ENCODE measurements around the gene RCHY1. TPM values are rescaled to one million over a fixed set of nuclear protein-coding genes. Genes with fewer than 3 reads are reported as not detected.

RCHY1 gene
- total and polyA plus RNA-seq, 2 experiments from 2014 or later, result 16.9 to 23.6 TPM

- Histone ChIP-seq H3K27me3 (replicated peaks; ENCODE audit: insufficient read depth) (no peaks in the 10 kb centered on the region), H3K9ac (0 out of 2 replicates have a peak overlapping the region, but pooled peaks have one; percentile 36), H4K20me1 (ENCODE audit: insufficient read depth) (peaks cover 7% of the 10 kb centered on the region), H3K4me2 (ENCODE audit: unreplicated experiment) (peak overlapping the region; percentile 34), H3F3A (ENCODE audit: insufficient read depth) (peaks cover 22% of the 10 kb centered on the region), H2AFZ (no peak overlapping the region), H3K27ac (peak overlapping the region; percentile 43), H3K9me3 (ENCODE audit: low read depth) (no peaks in the 10 kb centered on the region), H3K9me2 (ENCODE audit: insufficient read depth) (no peaks in the 10 kb centered on the region), H3K4me1 (ENCODE audit: insufficient read depth) (peaks cover 18% of the 10 kb centered on the region), H3K79me2 (ENCODE audit: insufficient read depth) (peaks cover 56% of the 10 kb centered on the region), H3K4me3 (peak overlapping the region; percentile 33; the same call in 1 of the 2 replicates), H3K36me3 (ENCODE audit: low read depth) (peaks cover 42% of the 10 kb centered on the region)
- peak; percentile 78 for DNase-seq
- 3 to 5% methylated on average over 1 of the region's 1 CpG for WGBS, 2 experiments (ENCODE audit: low coverage in 1 of 2, low lambda C conversion rate in 2 of 2, missing lambda C conversion rate in 2 of 2)
- in situ Hi-C loops (cut with MboI), result no loop called here
- TF ChIP-seq EZH2 (IDR thresholded peaks at IDR 0.05; ENCODE audit: insufficient read depth, poor library complexity, severe bottlenecking) (no peak), EZH2phosphoT487 (IDR thresholded peaks at IDR 0.05; ENCODE audit: insufficient read depth, low read depth) (no peak)
These were observed 19.6 kb downstream of the RCHY1 start for GRCh38 chr4:75494563-75494962.

- TF ChIP-seq EZH2 (IDR thresholded peaks at IDR 0.05; ENCODE audit: insufficient read depth, poor library complexity, severe bottlenecking), result no peak
- TF ChIP-seq EZH2phosphoT487 (IDR thresholded peaks at IDR 0.05; ENCODE audit: insufficient read depth, low read depth), result no peak
- Histone ChIP-seq H3K79me2 (ENCODE audit: insufficient read depth) (peaks cover 16% of the 10 kb centered on the region; the same call in 1 of the 2 replicates), H3K4me1 (ENCODE audit: insufficient read depth) (peaks cover 7% of the 10 kb centered on the region; the same call in 1 of the 2 replicates), H3K9me2 (ENCODE audit: insufficient read depth) (no peaks in the 10 kb centered on the region), H3K36me3 (ENCODE audit: low read depth) (peaks cover 40% of the 10 kb centered on the region), H3F3A (ENCODE audit: insufficient read depth) (0 out of 2 replicates have a peak, but pooled peaks cover 1% of the 10 kb centered on the region), H3K27me3 (replicated peaks; ENCODE audit: insufficient read depth) (no peaks in the 10 kb centered on the region), H3K4me3 (no peak overlapping the region), H4K20me1 (ENCODE audit: insufficient read depth) (no peaks in the 10 kb centered on the region), H3K4me2 (ENCODE audit: unreplicated experiment) (no peak overlapping the region), H2AFZ (no peak overlapping the region), H3K9me3 (ENCODE audit: low read depth) (no peaks in the 10 kb centered on the region), H3K27ac (no peak overlapping the region), H3K9ac (no peak overlapping the region)
- DNase-seq, result peak; percentile 51
- in situ Hi-C loops (cut with MboI), result no loop called here
- WGBS, 2 experiments (ENCODE audit: low coverage in 1 of 2, low lambda C conversion rate in 2 of 2, missing lambda C conversion rate in 2 of 2), result 95 to 96% methylated on average over 2 of the region's 2 CpGs
These were observed 24.0 kb downstream of the RCHY1 start for GRCh38 chr4:75490155-75490554.

GRCh38 chr4:75484190-75484589 is 30.0 kb downstream of the RCHY1 start:
- in situ Hi-C loops (cut with MboI), result no loop called here
- 75% methylated on average over 4 of the region's 4 CpGs for WGBS, 2 experiments (ENCODE audit: low coverage in 1 of 2, low lambda C conversion rate in 2 of 2, missing lambda C conversion rate in 2 of 2)
- Histone ChIP-seq H3K79me2 (ENCODE audit: insufficient read depth) (no peaks in the 10 kb centered on the region), H3K4me2 (ENCODE audit: unreplicated experiment) (no peak overlapping the region), H3K9me3 (ENCODE audit: low read depth) (no peaks in the 10 kb centered on the region), H3F3A (ENCODE audit: insufficient read depth) (no peaks in the 10 kb centered on the region), H2AFZ (no peak overlapping the region), H3K9me2 (ENCODE audit: insufficient read depth) (no peaks in the 10 kb centered on the region), H3K27me3 (replicated peaks; ENCODE audit: insufficient read depth) (no peaks in the 10 kb centered on the region), H3K27ac (no peak overlapping the region), H3K9ac (no peak overlapping the region), H4K20me1 (ENCODE audit: insufficient read depth) (no peaks in the 10 kb centered on the region), H3K4me1 (ENCODE audit: insufficient read depth) (no peaks in the 10 kb centered on the region), H3K4me3 (no peak overlapping the region), H3K36me3 (ENCODE audit: low read depth) (peaks cover 56% of the 10 kb centered on the region)
- no peak for TF ChIP-seq EZH2phosphoT487 (IDR thresholded peaks at IDR 0.05; ENCODE audit: insufficient read depth, low read depth)
- TF ChIP-seq EZH2 (IDR thresholded peaks at IDR 0.05; ENCODE audit: insufficient read depth, poor library complexity, severe bottlenecking), result no peak
- DNase-seq, result no peak

GRCh38 chr4:75477201-75477600 is 37.0 kb downstream of the RCHY1 start:
- H3K27ac ChIP-seq, result no peak overlapping the region
- H2AFZ ChIP-seq, result no peak overlapping the region
- in situ Hi-C loops (cut with MboI), result no loop called here
- H3K4me1 ChIP-seq (ENCODE audit: insufficient read depth), result no peaks in the 10 kb centered on the region
- no peak overlapping the region for H3K4me3 ChIP-seq
- DNase-seq, result no peak
- no peaks in the 10 kb centered on the region for H4K20me1 ChIP-seq (ENCODE audit: insufficient read depth)
- H3K27me3 ChIP-seq (replicated peaks; ENCODE audit: insufficient read depth), result no peaks in the 10 kb centered on the region
- no peak overlapping the region for H3K9ac ChIP-seq
- H3K79me2 ChIP-seq (ENCODE audit: insufficient read depth), result no peaks in the 10 kb centered on the region
- no peaks in the 10 kb centered on the region for H3K9me2 ChIP-seq (ENCODE audit: insufficient read depth)
- 97 to 98% methylated on average over 3 of the region's 3 CpGs for WGBS, 2 experiments (ENCODE audit: low coverage in 1 of 2, low lambda C conversion rate in 2 of 2, missing lambda C conversion rate in 2 of 2)
- H3K4me2 ChIP-seq (ENCODE audit: unreplicated experiment), result no peak overlapping the region
- TF ChIP-seq EZH2phosphoT487 (IDR thresholded peaks at IDR 0.05; ENCODE audit: insufficient read depth, low read depth) (no peak), EZH2 (IDR thresholded peaks at IDR 0.05; ENCODE audit: insufficient read depth, poor library complexity, severe bottlenecking) (no peak)
- no peaks in the 10 kb centered on the region for H3K9me3 ChIP-seq (ENCODE audit: low read depth)
- peaks cover 29% of the 10 kb centered on the region for H3K36me3 ChIP-seq (ENCODE audit: low read depth)
- no peaks in the 10 kb centered on the region for H3F3A ChIP-seq (ENCODE audit: insufficient read depth)

GRCh38 chr4:75470738-75471137 is 43.5 kb downstream of the RCHY1 start:
- Histone ChIP-seq H2AFZ (no peak overlapping the region), H3K4me2 (ENCODE audit: unreplicated experiment) (no peak overlapping the region), H3K9me2 (ENCODE audit: insufficient read depth) (no peaks in the 10 kb centered on the region), H3K9me3 (ENCODE audit: low read depth) (no peaks in the 10 kb centered on the region), H3K27ac (no peak overlapping the region), H3K36me3 (ENCODE audit: low read depth) (0 out of 2 replicates have a peak, but pooled peaks cover 3% of the 10 kb centered on the region), H4K20me1 (ENCODE audit: insufficient read depth) (no peaks in the 10 kb centered on the region), H3K9ac (no peak overlapping the region), H3K4me3 (no peak overlapping the region), H3K79me2 (ENCODE audit: insufficient read depth) (no peaks in the 10 kb centered on the region), H3K4me1 (ENCODE audit: insufficient read depth) (no peaks in the 10 kb centered on the region), H3K27me3 (replicated peaks; ENCODE audit: insufficient read depth) (no peaks in the 10 kb centered on the region), H3F3A (ENCODE audit: insufficient read depth) (no peaks in the 10 kb centered on the region)
- 52 to 54% methylated on average over 1 of the region's 1 CpG for WGBS, 2 experiments (ENCODE audit: low coverage in 1 of 2, low lambda C conversion rate in 2 of 2, missing lambda C conversion rate in 2 of 2)
- in situ Hi-C loops (cut with MboI), result no loop called here
- DNase-seq, result no peak
- no peak for TF ChIP-seq EZH2phosphoT487 (IDR thresholded peaks at IDR 0.05; ENCODE audit: insufficient read depth, low read depth)
- no peak for TF ChIP-seq EZH2 (IDR thresholded peaks at IDR 0.05; ENCODE audit: insufficient read depth, poor library complexity, severe bottlenecking)

All from GM23248 (cell line).